Mononuclear cell (primary cell): ENCODE data around the gene CTXN1. TPM values are rescaled to one million over a fixed set of nuclear protein-coding genes. Genes with fewer than 3 reads are reported as not detected.
"Not testable (repeated sequence)": the region's sequence is repeated elsewhere in the genome, so short reads cannot be mapped to it uniquely, and the experiment has no call there.

Experiments
- H3K27me3 ChIP-seq: 2 replicates; pipeline ENCODE4 v1.6.0; 2011; ENCODE audit warnings: low read length, control low read depth; ENCODE audit not compliant: insufficient read depth
- H3K4me1 ChIP-seq: 2 replicates; pipeline ENCODE4 v1.5.1; 2011; ENCODE audit warnings: mild to moderate bottlenecking, low read length, control low read depth; ENCODE audit not compliant: insufficient read depth
- H3K4me3 ChIP-seq: 2 replicates; pipeline ENCODE4 v1.5.1; 2011; ENCODE audit warnings: mild to moderate bottlenecking, low read length, moderate library complexity
- H3K9me3 ChIP-seq: 2 replicates; pipeline ENCODE4 v1.5.1; 2011; ENCODE audit warnings: low read depth, mild to moderate bottlenecking, control low read depth, low read length
- total RNA-seq: library from RNA; depleted of rRNA; stranded (reverse); fragments of >200 nt; gene quantifications from one replicate; pipeline ENCODE4 v1.2.3, GENCODE V29; 2012

Gene CTXN1
- total RNA-seq, 1 donor: not detected

- H3K27me3 ChIP-seq: no peaks in the 10 kb centered on the region
- H3K4me1 ChIP-seq: no peaks in the 10 kb centered on the region
- no peak overlapping the region for H3K4me3 ChIP-seq
- H3K9me3 ChIP-seq: no peaks in the 10 kb centered on the region
These were observed 7.5 kb upstream of the CTXN1 start for GRCh38 chr19:7933411-7933810.

- no peaks in the 10 kb centered on the region for H3K4me1 ChIP-seq
- no peaks in the 10 kb centered on the region for H3K27me3 ChIP-seq
- H3K4me3 ChIP-seq: no peak overlapping the region
- no peaks in the 10 kb centered on the region for H3K9me3 ChIP-seq
These were observed 7.0 kb upstream of the CTXN1 start for GRCh38 chr19:7932930-7933300.

- no peak overlapping the region for H3K4me3 ChIP-seq
- no peaks in the 10 kb centered on the region for H3K9me3 ChIP-seq
- no peaks in the 10 kb centered on the region for H3K4me1 ChIP-seq
- no peaks in the 10 kb centered on the region for H3K27me3 ChIP-seq
These were observed 6.5 kb upstream of the CTXN1 start for GRCh38 chr19:7932276-7932929.

GRCh38 chr19:7931221-7932061 lies 5.5 kb upstream of the CTXN1 start:
- no peak overlapping the region for H3K4me3 ChIP-seq
- no peaks in the 10 kb centered on the region for H3K27me3 ChIP-seq
- no peaks in the 10 kb centered on the region for H3K9me3 ChIP-seq

GRCh38 chr19:7930765-7931164 lies 4.8 kb upstream of the CTXN1 start:
- no peaks in the 10 kb centered on the region for H3K9me3 ChIP-seq

More at GRCh38 chr19:7931221-7932061, 5.5 kb upstream of the CTXN1 start:
- peaks cover under 1% of the 10 kb centered on the region for H3K4me1 ChIP-seq

GRCh38 chr19:7930030-7930429 lies 4.1 kb upstream of the CTXN1 start:
- not testable (repeated sequence) for H3K27me3 ChIP-seq, H3K9me3 ChIP-seq, H3K4me3 ChIP-seq
- H3K4me1 ChIP-seq: peaks cover 10% of the 10 kb centered on the region

More at GRCh38 chr19:7930765-7931164, 4.8 kb upstream of the CTXN1 start:
- Histone ChIP-seq H3K27me3 (no peaks in the 10 kb centered on the region), H3K4me1 (peaks cover 4% of the 10 kb centered on the region), H3K4me3 (no peak overlapping the region)

GRCh38 chr19:7928741-7929701 lies 3.1 kb upstream of the CTXN1 start:
- Histone ChIP-seq H3K27me3 (no peaks in the 10 kb centered on the region), H3K4me1 (peaks cover 12% of the 10 kb centered on the region), H3K9me3 (no peaks in the 10 kb centered on the region), H3K4me3 (no peak overlapping the region)

GRCh38 chr19:7928334-7928706 lies 2.4 kb upstream of the CTXN1 start:
- H3K4me1 ChIP-seq: peaks cover 12% of the 10 kb centered on the region
- no peak overlapping the region for H3K4me3 ChIP-seq
- H3K27me3 ChIP-seq: no peaks in the 10 kb centered on the region
- H3K9me3 ChIP-seq: no peaks in the 10 kb centered on the region

- Histone ChIP-seq H3K9me3 (no peaks in the 10 kb centered on the region), H3K27me3 (no peaks in the 10 kb centered on the region), H3K4me3 (no peak overlapping the region), H3K4me1 (peaks cover 12% of the 10 kb centered on the region)
These were observed 1.8 kb upstream of the CTXN1 start for GRCh38 chr19:7927605-7928333.

GRCh38 chr19:7926727-7927604 lies 1.0 kb upstream of the CTXN1 start:
- no peaks in the 10 kb centered on the region for H3K27me3 ChIP-seq
- no peaks in the 10 kb centered on the region for H3K9me3 ChIP-seq
- no peak overlapping the region for H3K4me3 ChIP-seq
- peaks cover 14% of the 10 kb centered on the region for H3K4me1 ChIP-seq

GRCh38 chr19:7925171-7925851 lies 624 bp downstream of the CTXN1 start:
- Histone ChIP-seq H3K27me3 (no peaks in the 10 kb centered on the region), H3K4me1 (peaks cover 24% of the 10 kb centered on the region), H3K9me3 (no peaks in the 10 kb centered on the region), H3K4me3 (no peak overlapping the region)

- H3K4me3 ChIP-seq: no peak overlapping the region
- no peaks in the 10 kb centered on the region for H3K9me3 ChIP-seq
- H3K4me1 ChIP-seq: peaks cover 29% of the 10 kb centered on the region
- no peaks in the 10 kb centered on the region for H3K27me3 ChIP-seq
These were observed 1.2 kb downstream of the CTXN1 start for GRCh38 chr19:7924651-7925170.

GRCh38 chr19:7924241-7924640 lies 1.7 kb downstream of the CTXN1 start:
- no peaks in the 10 kb centered on the region for H3K9me3 ChIP-seq
- no peaks in the 10 kb centered on the region for H3K27me3 ChIP-seq
- no peak overlapping the region for H3K4me3 ChIP-seq
- peaks cover 34% of the 10 kb centered on the region for H3K4me1 ChIP-seq
